HG02973 (cell line): Measurements from ENCODE around the gene RAD52.

Experiments used
- ATAC-seq: cut with Tn5 transposase; IDR thresholded peaks from one replicate; pipeline ENCODE4 v1.9.1; 2021; ENCODE audit warnings: moderate library complexity; ENCODE audit not compliant: unreplicated experiment

Gene RAD52

DNA sequence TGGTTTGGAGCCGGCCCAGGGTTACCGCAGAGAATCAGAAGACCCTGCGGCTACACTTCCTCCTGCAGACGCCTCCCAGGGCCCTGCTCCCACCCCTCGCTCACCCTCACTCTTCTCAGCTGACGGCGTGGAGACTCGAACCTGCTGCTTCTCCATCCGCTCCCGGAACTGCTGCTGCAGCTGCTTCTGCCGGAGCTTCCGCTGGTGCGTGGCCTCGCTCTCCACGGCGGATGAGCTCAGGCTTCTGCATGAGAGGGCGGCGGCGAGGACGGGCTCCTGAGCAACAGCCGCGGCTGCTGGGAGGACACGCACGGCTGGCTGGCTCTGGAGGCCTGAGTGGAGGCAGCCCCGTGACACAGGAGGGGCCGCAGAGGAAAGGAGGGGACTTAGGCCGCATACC lies 33.3 kb downstream of the RAD52 start:
- ATAC-seq, result no peak

DNA sequence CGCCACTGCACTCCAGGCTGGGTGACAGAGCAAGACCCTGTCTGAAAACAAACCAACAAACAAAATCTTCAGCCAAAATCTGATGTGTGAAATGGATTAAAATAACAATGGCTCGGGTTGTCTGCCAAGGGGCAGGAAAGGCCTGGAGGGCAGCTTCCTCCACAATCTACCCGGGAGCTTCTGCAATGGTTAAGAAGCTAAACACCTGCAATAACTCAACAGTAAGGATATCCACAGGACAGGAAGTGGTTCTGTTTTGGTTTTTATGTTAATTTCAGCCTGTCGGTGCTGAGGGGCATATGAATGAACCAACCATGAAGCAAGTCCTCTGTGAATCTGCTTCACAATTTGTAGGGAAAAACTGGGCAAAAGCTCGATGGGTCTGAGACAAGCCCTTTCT lies 34.4 kb downstream of the RAD52 start:
- ATAC-seq, result no peak

DNA sequence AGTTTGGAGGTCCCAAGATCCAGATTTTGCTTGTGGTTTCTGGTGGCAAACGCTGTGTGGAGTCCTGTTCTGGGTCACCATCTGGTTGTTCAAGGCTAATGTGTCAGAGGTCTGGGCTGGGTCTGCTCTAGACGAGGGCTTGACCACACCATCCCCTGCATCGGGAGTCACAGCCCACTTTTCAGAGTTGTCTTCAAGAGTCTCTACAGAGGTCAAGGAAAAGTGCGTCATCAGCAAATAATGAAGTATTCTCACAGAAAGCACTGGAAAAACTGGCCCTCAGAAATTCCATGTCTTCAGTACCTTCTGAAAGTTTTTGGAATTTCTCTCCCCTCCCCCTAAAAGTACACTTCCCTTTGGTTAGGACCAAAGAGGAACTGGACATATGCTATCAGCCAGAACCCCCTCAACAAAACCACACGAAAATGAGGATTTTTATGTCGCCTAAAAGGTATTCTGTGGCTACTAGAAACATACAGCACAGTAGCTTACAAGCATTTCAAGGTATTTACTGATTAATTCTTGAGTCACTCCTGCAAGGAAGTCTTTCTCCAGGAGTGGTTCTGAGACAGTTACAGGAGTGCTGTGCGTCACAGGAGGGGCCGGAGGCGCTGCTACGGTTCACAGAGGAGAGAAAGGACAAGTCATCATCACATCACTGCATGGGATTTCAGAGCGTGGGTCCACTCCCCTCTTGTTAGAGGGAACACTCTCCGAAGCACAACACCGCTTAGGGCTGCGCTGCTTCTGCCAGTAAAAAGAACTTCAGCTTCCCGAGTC lies 35.4 kb downstream of the RAD52 start:
- ATAC-seq, result no peak

DNA sequence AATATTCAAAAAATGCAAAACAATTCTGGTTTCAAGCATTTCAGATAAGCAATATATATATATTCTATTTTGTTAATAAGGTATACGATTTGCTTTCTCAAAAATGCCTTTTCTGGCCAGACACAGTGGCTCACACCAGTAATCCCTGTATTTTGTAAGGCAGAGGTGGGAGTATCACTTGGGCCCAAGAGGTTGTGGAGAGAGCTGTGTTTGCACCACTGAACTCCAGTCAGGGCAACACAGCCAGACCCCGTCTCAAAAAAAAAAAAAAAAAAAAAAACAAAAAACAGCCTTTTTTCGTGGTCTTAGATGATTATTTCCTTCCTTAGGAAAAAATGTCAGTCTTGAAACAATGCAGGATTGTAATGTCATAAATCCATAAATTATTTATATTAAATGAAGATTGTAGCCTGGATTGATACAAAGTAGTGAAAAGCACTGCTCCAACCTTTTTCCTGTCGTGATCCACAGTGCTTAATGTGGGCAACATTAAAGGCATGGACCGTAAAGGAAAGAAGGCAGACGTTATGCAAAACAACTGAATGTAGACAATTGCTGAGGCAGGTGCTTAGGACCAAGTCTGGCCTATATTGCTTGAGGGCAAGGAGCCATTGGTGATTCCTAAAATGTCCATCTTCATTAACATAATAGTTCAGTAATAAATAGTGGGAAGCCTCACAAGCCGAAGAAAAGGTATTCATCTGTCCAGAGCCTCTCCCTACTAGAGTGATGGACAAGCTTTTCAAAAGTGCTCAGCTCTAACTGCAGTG lies 36.8 kb downstream of the RAD52 start:
- no peak for ATAC-seq

DNA sequence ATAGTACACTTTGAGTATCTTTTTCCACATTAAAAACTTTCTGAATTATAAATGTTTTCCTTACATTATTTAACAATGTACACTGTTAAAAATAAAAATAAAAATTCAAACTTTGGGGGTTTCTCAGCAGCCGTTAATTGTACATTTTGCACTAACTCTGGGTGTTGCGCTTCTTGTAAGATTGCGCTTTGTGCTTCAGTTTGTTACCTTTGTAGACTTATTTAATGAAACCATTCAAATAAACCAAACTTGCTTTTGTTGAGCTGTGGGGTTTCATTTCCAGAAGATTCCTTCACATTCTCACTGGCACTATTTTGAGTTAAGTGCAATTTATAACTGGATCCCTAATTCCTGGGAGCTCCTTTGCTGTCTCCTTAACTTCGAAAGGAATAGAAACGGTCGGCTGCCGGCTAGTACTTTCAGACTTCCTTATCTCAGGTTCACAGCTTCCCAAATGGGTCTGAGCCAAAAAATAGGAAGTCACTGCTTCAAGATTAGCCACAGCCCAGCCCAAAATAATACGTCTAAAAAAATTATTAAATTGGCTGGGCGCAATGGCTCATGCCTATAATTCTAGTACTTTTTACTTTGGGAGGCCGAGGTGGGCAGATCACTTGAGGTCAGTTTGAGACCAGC lies 38.2 kb downstream of the RAD52 start:
- ATAC-seq, result no peak

DNA sequence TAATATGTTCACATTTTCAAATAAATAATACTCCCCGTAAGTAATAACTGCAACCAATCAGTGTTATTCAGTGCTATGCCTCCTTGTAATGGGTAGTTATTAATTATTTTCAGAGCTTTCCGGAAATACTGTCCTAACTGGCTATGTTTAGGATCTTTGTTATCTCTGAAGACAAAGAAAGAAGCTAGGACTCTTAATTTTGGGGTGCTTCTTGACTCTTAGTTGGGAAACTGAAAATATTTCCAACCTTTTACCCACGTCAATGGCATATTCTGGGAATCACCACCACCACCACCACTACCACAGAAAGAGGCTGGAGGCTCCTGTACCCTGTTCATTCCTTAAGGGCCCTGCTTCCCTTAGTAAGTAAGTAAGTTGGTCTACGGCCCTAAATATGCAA lies 39.1 kb downstream of the RAD52 start:
- ATAC-seq, result no peak

DNA sequence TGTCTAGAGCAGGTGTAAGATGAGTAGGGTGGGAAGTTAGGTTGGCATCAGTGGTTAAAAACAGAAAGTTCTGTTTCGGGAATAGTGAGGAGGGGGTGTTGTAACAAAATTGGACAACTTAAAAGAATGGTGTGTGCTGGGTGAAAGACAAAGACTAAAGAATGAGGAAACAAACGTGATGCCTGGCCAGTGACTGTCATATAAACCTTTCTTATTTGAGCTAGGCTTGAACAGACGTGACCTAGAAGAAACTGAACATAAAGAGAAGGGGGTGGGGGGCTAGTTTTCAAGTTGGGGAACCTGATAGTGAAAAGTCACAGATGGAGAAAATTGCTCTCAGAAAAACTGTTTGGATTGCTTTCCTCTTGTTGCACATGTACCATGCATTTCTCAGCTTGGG lies 39.6 kb downstream of the RAD52 start:
- no peak for ATAC-seq

DNA sequence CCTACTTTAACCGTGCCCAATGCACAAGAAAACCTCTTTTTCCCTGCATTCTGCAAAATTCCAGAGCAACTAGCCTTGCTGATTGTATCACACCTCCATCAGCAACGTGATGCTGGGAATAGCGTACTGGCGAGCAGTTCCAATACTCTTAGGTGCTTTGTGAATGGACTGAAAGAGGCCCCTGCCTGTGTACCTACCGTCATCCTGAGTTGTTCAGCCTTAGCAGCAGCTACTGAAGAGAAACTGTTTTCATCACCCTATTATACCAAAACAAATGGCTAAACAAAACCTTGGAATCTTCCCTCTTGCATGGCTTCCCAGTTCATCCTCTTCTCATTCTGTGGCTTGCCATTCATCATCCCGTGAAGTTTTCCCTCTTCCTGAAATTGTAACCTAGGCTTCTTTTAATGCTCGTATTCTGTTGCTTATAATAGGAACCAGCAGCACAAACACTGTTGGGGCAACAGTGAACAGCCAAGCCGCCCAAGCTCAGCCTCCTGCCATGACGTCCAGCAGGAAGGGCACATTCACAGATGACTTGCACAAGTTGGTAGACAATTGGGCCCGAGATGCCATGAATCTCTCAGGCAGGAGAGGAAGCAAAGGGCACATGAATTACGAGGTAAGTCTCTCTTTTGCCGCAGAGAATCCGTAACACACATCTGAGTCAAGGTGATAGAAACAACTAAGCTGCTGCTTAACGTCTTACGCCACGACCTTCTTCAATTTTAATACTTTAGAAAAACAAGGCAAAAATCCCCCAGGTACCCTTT lies 41.9 kb downstream of the RAD52 start:
- no peak for ATAC-seq

DNA sequence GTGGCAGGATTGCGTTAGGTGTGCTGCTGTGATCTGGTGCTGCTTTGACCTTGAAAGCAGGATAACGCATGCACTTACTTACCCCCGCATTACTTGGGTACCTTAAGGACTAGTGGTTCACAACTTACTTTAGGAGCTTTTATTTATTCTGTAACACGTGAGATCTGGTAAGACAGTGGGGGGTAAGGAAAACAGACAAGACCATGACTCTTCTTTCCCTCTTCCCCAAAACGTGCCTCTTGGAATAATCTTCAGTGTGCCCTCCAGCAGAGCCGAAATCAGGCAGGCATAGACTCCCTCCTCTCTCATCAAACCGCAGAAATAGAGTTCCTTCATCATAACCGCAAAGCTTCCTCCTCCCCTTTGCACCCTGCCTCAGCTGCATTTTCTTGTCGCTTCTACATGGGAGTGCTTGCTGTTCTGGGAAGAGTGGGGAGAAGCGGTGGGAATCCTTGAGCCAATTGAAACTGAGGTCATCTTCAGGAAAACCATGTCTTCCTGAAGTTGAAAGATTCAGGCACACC lies 43.4 kb downstream of the RAD52 start:
- ATAC-seq, result no peak

DNA sequence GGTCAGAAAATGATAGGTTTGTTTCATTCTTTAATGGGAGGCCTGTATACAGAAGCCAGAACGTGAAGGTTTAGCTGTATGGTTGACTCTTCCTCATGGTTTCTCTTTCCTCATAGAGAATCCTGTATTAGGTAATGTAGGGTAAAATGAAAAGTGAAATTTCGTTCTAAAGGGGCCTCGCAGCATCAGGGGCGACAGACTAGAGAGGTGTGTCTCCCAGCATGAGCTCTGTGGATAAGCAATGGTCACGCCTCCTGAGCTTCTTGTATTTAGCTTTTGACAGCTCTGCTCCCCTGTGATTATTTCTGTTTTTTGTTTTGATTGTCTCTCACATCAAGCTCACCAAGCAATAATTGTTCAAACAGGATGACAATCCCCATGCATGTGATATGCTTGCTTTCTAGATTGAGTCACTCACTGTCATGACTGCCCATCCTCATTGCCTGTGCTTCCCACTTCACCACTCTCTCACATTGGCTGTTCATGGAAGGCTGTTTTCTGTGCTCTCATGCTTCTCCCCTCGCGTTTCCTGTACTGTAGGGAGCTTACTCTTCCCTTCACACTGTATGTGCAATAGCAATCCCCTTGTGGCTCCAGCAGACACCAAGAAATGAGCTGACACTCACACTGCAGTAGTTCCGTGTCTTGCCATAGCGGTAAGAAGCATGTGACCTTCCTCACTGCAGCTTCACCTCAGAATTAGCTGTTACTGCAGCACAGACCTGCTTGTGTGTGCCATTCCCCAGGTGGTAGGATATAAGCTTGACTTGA lies 44.0 kb downstream of the RAD52 start:
- no peak for ATAC-seq

DNA sequence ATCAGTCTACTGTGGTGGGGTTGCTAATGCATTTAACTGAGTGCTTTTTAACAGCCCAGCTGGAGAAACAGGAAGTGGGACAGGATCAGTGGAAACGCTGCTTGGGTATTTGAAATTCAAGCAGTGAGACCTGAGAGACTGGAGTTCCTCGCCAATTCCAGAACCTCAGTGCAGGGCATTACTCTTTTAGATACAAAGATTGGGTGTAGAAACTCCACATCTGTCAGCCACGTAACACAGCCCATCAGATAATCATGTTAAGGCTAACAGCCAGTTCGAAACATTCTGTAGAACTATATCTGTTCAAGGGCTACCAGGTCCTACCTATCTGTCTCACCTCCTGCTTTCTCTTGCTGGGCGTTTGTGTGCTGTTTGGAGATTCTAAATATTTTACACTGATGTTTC lies 45.5 kb downstream of the RAD52 start:
- ATAC-seq, result no peak

DNA sequence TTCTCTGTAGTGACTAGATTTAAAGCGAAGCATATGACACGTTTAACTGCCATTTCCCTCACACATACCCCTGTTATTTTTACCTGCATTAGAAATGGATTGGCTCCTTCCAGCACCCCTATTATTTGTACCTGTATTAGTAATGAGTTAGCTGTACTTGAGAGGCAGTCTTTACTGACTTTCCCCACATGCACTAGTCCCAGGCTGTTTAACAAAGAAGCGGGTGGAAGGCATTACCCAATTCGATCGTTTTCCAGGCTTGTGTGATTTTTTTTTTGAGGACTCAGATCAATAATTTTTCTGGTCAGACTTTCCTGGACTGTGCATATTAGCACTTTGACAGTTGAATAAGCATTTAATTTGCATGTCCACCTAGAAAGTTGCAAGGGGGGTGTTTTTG lies 46.4 kb downstream of the RAD52 start:
- no peak for ATAC-seq

DNA sequence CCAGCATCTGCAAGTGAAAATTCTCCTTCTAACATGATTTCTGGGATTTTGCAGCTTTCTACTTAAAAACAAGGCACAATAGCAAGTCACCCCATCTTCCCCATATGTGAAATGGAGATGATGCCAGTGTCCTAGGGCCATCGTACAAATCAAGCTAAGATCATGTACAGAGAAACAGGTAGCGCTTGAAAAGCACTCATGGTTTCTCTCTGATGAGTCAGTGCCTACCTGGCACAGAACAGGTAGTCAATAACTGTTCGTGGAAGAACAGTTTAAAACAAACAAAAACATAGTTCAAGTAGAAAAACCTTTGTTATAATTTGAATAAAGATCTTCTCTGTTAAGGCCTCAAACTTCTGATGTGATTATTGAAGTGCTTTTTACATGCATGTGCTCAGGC lies 46.9 kb downstream of the RAD52 start:
- no peak for ATAC-seq

DNA sequence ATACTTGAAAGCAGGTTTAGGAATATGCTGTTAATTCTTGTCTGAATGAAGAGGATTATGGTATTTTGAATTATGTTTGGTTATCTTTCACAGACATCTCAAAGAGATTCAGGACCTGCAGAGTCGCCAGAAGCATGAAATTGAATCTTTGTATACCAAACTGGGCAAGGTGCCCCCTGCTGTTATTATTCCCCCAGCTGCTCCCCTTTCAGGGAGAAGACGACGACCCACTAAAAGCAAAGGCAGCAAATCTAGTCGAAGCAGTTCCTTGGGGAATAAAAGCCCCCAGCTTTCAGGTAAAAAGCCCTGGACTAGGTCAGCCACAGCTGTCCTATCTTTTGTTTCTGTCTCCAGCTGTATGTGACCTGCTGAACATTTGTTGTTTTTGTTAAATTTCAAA lies 52.1 kb downstream of the RAD52 start:
- ATAC-seq, result no peak

DNA sequence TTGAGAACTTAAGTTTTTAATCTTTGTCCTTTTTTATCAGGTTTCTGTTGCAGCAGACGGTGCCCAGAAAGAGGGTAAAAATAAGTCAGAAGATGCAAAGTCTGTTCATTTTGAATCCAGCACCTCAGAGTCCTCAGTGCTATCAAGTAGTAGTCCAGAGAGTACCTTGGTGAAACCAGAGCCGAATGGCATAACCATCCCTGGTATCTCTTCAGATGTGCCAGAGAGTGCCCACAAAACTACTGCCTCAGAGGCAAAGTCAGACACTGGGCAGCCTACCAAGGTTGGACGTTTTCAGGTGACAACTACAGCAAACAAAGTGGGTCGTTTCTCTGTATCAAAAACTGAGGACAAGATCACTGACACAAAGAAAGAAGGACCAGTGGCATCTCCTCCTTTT lies 53.5 kb downstream of the RAD52 start:
- no peak for ATAC-seq

DNA sequence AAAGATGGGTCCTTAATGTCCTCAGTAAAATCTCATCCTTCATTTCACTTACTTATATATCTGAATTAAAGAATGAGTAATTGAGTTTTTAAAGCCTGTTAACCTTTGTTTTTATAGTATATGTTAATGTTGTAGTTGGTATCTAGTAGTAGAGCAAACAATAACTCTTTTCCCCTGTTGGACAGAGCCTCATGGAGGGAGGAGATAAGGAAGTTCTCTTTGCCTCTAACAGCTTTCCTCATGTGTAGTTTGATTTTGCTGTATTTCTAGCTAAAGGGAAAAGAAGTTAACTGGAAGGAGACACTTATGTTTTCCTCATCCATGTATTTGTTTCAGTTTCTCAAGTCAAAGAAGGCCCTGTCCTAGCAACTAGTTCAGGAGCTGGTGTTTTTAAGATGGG lies 55.3 kb downstream of the RAD52 start:
- no peak for ATAC-seq

DNA sequence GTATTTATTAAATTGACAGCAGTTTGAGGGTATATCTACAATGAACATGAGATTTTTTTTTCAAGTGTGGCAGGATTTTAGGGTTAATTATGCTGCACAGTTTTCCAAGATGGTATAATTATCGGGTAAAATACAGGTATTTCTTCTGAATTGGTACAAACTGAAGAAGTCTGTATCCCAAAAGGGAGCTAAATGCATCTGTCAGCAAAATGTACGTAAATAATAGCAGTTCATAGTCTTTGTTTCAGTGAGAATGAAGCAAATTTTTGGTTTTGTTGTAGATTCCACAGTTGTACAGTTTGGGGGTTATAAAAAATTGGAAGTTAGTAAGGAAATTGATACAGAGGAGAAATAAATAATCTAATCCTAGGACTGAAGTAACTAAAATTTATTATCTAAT lies 63.3 kb downstream of the RAD52 start:
- ATAC-seq, result no peak

DNA sequence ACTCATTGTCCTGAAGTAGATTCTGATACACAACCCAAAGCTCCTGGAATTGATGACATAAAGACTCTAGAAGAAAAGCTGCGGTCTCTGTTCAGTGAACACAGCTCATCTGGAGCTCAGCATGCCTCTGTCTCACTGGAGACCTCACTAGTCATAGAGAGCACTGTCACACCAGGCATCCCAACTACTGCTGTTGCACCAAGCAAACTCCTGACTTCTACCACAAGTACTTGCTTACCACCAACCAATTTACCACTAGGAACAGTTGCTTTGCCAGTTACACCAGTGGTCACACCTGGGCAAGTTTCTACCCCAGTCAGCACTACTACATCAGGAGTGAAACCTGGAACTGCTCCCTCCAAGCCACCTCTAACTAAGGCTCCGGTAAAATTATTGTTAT lies 63.8 kb downstream of the RAD52 start:
- no peak for ATAC-seq

DNA sequence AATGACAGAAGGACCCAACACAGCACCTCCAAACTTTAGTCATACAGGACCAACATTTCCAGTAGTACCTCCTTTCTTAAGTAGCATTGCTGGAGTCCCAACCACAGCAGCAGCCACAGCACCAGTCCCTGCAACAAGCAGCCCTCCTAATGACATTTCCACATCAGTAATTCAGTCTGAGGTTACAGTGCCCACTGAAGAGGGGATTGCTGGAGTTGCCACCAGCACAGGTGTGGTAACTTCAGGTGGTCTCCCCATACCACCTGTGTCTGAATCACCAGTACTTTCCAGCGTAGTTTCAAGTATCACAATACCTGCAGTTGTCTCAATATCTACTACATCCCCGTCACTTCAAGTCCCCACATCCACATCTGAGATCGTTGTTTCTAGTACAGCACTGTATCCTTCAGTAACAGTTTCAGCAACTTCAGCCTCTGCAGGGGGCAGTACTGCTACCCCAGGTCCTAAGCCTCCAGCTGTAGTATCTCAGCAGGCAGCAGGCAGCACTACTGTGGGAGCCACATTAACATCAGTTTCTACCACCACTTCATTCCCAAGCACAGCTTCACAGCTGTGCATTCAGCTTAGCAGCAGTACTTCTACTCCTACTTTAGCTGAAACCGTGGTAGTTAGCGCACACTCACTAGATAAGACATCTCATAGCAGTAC lies 64.6 kb downstream of the RAD52 start:
- no peak for ATAC-seq

DNA sequence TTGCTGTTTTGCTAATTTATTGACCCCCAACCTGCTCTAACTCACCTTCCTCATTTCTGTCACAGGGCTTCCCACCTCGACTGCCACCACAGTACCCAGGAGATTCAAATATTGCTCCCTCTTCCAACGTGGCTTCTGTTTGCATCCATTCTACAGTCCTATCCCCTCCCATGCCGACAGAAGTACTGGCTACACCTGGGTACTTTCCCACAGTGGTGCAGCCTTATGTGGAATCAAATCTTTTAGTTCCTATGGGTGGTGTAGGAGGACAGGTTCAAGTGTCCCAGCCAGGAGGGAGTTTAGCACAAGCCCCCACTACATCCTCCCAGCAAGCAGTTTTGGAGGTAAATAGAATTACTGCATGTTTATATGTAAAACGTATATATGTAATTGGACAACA lies 68.8 kb downstream of the RAD52 start:
- ATAC-seq, result no peak
